ENCODE results near the gene FADS1.

DNA sequence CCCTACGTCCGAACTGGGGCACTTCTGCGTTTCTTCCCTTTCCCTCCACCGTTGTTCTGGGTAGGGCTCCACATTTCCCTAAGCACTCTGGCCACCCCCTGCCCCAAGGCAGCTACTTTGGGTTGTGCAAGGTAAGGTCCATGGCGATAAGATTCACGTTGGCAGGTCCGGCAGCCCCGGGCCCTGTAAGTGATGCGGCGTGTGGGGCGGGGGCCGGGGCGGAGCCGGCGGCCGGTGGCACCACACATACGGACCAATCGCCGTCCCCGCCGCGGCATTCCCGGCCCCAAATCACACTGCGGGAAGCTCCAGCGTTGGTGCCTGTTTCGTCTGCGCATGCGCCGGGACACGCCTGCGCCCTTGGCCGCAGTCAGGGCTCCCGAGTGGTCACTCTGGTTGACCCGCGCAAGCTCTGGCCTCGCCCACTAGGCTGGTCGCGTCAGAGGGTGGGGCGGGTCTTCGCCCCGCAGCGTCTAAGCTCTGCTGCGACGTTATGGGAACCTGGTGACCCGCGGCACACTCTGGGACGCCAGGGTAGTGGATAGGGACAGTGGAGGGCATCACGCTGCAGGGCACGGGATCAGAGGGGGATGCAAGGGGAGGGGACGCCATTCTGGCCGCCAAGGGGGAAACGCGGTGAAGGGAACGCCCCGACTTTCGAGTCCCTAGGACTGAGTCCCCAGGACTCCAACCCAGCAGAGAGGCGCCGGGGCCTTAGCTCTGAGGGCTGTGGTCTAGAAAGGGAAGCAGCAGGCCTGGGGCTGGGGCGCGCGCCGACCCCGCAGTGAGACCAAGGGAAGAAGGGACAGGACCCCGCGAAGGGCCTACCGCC is 1.6 kb downstream of the FADS1 start:
- TF ChIP-seq TCF7 (CRISPR knock-in tag; IDR thresholded peaks at IDR 0.05; ENCODE audit: low read depth): no peak; the same call in 1 of the 2 replicates
- TF ChIP-seq, protein P1, sequence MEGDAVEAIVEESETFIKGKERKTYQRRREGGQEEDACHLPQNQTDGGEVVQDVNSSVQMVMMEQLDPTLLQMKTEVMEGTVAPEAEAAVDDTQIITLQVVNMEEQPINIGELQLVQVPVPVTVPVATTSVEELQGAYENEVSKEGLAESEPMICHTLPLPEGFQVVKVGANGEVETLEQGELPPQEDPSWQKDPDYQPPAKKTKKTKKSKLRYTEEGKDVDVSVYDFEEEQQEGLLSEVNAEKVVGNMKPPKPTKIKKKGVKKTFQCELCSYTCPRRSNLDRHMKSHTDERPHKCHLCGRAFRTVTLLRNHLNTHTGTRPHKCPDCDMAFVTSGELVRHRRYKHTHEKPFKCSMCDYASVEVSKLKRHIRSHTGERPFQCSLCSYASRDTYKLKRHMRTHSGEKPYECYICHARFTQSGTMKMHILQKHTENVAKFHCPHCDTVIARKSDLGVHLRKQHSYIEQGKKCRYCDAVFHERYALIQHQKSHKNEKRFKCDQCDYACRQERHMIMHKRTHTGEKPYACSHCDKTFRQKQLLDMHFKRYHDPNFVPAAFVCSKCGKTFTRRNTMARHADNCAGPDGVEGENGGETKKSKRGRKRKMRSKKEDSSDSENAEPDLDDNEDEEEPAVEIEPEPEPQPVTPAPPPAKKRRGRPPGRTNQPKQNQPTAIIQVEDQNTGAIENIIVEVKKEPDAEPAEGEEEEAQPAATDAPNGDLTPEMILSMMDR (IDR thresholded peaks at IDR 0.05): no peak
- TF ChIP-seq ZNF671 (CRISPR knock-in tag; IDR thresholded peaks at IDR 0.05): 0 out of 2 replicates have a peak, but pooled peaks have one; percentile 15
- TF ChIP-seq, protein P2, sequence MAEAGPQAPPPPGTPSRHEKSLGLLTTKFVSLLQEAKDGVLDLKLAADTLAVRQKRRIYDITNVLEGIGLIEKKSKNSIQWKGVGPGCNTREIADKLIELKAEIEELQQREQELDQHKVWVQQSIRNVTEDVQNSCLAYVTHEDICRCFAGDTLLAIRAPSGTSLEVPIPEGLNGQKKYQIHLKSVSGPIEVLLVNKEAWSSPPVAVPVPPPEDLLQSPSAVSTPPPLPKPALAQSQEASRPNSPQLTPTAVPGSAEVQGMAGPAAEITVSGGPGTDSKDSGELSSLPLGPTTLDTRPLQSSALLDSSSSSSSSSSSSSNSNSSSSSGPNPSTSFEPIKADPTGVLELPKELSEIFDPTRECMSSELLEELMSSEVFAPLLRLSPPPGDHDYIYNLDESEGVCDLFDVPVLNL (CRISPR knock-in tag; IDR thresholded peaks at IDR 0.05; ENCODE audit: borderline replicate concordance, low read depth): no peak
- TF ChIP-seq, protein P3, sequence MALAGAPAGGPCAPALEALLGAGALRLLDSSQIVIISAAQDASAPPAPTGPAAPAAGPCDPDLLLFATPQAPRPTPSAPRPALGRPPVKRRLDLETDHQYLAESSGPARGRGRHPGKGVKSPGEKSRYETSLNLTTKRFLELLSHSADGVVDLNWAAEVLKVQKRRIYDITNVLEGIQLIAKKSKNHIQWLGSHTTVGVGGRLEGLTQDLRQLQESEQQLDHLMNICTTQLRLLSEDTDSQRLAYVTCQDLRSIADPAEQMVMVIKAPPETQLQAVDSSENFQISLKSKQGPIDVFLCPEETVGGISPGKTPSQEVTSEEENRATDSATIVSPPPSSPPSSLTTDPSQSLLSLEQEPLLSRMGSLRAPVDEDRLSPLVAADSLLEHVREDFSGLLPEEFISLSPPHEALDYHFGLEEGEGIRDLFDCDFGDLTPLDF (CRISPR knock-in tag; IDR thresholded peaks at IDR 0.05): no peak
- 0 out of 2 replicates have a peak, but pooled peaks have one; percentile 42 for TF ChIP-seq RELA (CRISPR knock-in tag; IDR thresholded peaks at IDR 0.05; ENCODE audit: borderline replicate concordance)
- TF ChIP-seq, protein P4, sequence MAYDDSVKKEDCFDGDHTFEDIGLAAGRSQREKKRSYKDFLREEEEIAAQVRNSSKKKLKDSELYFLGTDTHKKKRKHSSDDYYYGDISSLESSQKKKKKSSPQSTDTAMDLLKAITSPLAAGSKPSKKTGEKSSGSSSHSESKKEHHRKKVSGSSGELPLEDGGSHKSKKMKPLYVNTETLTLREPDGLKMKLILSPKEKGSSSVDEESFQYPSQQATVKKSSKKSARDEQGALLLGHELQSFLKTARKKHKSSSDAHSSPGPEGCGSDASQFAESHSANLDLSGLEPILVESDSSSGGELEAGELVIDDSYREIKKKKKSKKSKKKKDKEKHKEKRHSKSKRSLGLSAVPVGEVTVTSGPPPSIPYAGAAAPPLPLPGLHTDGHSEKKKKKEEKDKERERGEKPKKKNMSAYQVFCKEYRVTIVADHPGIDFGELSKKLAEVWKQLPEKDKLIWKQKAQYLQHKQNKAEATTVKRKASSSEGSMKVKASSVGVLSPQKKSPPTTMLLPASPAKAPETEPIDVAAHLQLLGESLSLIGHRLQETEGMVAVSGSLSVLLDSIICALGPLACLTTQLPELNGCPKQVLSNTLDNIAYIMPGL (CRISPR knock-in tag; IDR thresholded peaks at IDR 0.05): 0 out of 2 replicates have a peak, but pooled peaks have one; percentile 52
- TF ChIP-seq, protein P5, sequence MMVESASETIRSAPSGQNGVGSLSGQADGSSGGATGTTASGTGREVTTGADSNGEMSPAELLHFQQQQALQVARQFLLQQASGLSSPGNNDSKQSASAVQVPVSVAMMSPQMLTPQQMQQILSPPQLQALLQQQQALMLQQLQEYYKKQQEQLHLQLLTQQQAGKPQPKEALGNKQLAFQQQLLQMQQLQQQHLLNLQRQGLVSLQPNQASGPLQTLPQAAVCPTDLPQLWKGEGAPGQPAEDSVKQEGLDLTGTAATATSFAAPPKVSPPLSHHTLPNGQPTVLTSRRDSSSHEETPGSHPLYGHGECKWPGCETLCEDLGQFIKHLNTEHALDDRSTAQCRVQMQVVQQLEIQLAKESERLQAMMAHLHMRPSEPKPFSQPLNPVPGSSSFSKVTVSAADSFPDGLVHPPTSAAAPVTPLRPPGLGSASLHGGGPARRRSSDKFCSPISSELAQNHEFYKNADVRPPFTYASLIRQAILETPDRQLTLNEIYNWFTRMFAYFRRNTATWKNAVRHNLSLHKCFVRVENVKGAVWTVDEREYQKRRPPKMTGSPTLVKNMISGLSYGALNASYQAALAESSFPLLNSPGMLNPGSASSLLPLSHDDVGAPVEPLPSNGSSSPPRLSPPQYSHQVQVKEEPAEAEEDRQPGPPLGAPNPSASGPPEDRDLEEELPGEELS (CRISPR knock-in tag; IDR thresholded peaks at IDR 0.05): peak; percentile 81; the same call in 1 of the 2 replicates
- TF ChIP-seq, protein P6, sequence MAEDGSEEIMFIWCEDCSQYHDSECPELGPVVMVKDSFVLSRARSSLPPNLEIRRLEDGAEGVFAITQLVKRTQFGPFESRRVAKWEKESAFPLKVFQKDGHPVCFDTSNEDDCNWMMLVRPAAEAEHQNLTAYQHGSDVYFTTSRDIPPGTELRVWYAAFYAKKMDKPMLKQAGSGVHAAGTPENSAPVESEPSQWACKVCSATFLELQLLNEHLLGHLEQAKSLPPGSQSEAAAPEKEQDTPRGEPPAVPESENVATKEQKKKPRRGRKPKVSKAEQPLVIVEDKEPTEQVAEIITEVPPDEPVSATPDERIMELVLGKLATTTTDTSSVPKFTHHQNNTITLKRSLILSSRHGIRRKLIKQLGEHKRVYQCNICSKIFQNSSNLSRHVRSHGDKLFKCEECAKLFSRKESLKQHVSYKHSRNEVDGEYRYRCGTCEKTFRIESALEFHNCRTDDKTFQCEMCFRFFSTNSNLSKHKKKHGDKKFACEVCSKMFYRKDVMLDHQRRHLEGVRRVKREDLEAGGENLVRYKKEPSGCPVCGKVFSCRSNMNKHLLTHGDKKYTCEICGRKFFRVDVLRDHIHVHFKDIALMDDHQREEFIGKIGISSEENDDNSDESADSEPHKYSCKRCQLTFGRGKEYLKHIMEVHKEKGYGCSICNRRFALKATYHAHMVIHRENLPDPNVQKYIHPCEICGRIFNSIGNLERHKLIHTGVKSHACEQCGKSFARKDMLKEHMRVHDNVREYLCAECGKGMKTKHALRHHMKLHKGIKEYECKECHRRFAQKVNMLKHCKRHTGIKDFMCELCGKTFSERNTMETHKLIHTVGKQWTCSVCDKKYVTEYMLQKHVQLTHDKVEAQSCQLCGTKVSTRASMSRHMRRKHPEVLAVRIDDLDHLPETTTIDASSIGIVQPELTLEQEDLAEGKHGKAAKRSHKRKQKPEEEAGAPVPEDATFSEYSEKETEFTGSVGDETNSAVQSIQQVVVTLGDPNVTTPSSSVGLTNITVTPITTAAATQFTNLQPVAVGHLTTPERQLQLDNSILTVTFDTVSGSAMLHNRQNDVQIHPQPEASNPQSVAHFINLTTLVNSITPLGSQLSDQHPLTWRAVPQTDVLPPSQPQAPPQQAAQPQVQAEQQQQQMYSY (CRISPR knock-in tag; IDR thresholded peaks at IDR 0.05): peak; percentile 46; the same call in 1 of the 2 replicates
- TF ChIP-seq HMGA2 (CRISPR knock-in tag; IDR thresholded peaks at IDR 0.05): no peak
- TF ChIP-seq, protein P7, sequence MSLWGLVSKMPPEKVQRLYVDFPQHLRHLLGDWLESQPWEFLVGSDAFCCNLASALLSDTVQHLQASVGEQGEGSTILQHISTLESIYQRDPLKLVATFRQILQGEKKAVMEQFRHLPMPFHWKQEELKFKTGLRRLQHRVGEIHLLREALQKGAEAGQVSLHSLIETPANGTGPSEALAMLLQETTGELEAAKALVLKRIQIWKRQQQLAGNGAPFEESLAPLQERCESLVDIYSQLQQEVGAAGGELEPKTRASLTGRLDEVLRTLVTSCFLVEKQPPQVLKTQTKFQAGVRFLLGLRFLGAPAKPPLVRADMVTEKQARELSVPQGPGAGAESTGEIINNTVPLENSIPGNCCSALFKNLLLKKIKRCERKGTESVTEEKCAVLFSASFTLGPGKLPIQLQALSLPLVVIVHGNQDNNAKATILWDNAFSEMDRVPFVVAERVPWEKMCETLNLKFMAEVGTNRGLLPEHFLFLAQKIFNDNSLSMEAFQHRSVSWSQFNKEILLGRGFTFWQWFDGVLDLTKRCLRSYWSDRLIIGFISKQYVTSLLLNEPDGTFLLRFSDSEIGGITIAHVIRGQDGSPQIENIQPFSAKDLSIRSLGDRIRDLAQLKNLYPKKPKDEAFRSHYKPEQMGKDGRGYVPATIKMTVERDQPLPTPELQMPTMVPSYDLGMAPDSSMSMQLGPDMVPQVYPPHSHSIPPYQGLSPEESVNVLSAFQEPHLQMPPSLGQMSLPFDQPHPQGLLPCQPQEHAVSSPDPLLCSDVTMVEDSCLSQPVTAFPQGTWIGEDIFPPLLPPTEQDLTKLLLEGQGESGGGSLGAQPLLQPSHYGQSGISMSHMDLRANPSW (CRISPR knock-in tag; conservative IDR thresholded peaks at IDR 0.05; ENCODE audit: low read depth): no peak
- TF ChIP-seq RORB (CRISPR knock-in tag; IDR thresholded peaks at IDR 0.05): no peak
